DOHH2 (cell line): ENCODE data around the gene STARD4.

ENCODE experiments used
- H3F3A ChIP-seq: fragments of 200-600 bp; sonication (generic), shearing (Covaris generic); 2 replicates; pipeline ENCODE4 v1.6.0; 2016; ENCODE audit warnings: antibody characterized with exemption, mild to moderate bottlenecking; ENCODE audit not compliant: control insufficient read depth, insufficient read depth
- H3K27ac ChIP-seq: fragments of 200-600 bp; sonication (generic); 2 replicates; pipeline ENCODE4 v1.5.1; 2014; ENCODE audit warnings: low read depth, mild to moderate bottlenecking, low read length, moderate library complexity
- H3K27me3 ChIP-seq: fragments of 200-600 bp; sonication (generic); 2 replicates; pipeline ENCODE4 v1.6.1; 2014; ENCODE audit warnings: mild to moderate bottlenecking, low read length, mixed read lengths; ENCODE audit not compliant: control insufficient read depth
- H3K36me3 ChIP-seq: fragments of 200-600 bp; sonication (generic); 2 replicates; pipeline ENCODE4 v1.6.1; 2014; ENCODE audit warnings: mild to moderate bottlenecking, low read length, moderate library complexity, mixed read lengths; ENCODE audit not compliant: control insufficient read depth
- H3K4me1 ChIP-seq: fragments of 200-600 bp; sonication (generic); 2 replicates; pipeline ENCODE4 v1.6.1; 2014; ENCODE audit warnings: mild to moderate bottlenecking, low read length, mixed read lengths; ENCODE audit not compliant: control insufficient read depth
- H3K4me2 ChIP-seq: fragments of 200-600 bp; sonication (generic); 2 replicates; pipeline ENCODE4 v1.6.0; 2014; ENCODE audit warnings: mild to moderate bottlenecking, low read length, moderate library complexity
- H3K4me3 ChIP-seq: fragments of 200-600 bp; sonication (generic); 2 replicates; pipeline ENCODE4 v1.5.1; 2014; ENCODE audit warnings: mild to moderate bottlenecking, low read length, mixed read lengths
- H3K79me2 ChIP-seq: fragments of 200-600 bp; sonication (generic); 2 replicates; pipeline ENCODE4 v1.6.1; 2014; ENCODE audit warnings: mild to moderate bottlenecking, low read length, mixed read lengths; ENCODE audit not compliant: control insufficient read depth
- H3K9me2 ChIP-seq: fragments of 200-600 bp; sonication (generic); replicated peaks from 2 replicates; pipeline ENCODE4 v1.6.1; 2014; ENCODE audit warnings: mild to moderate bottlenecking, low read length, mixed read lengths; ENCODE audit not compliant: control insufficient read depth
- H3K9me3 ChIP-seq: fragments of 200-600 bp; sonication (generic); 2 replicates; pipeline ENCODE4 v1.6.1; 2014; ENCODE audit warnings: antibody characterized with exemption, low read length, mixed read lengths; ENCODE audit not compliant: control insufficient read depth, insufficient read depth
- H4K20me1 ChIP-seq: fragments of 200-600 bp; sonication (generic); 2 replicates; pipeline ENCODE4 v1.6.0; 2014; ENCODE audit warnings: low read depth, mild to moderate bottlenecking, antibody characterized with exemption, low read length, moderate library complexity; ENCODE audit not compliant: control insufficient read depth, insufficient read depth
- CTCF ChIP-seq: fragments of 200-600 bp; sonication (generic); IDR thresholded peaks from one replicate; pipeline ENCODE4 v1.5.1; 2014; ENCODE audit warnings: antibody characterized with exemption, mild to moderate bottlenecking, low read depth, low read length; ENCODE audit not compliant: poor library complexity, severe bottlenecking
- EZH2phosphoT487 ChIP-seq: fragments of 200-600 bp; sonication (generic); IDR thresholded peaks from 2 replicates; pipeline ENCODE4 v1.6.1; 2017; ENCODE audit warnings: borderline replicate concordance, mild to moderate bottlenecking, antibody characterized with exemption, low read length, moderate library complexity, mixed read lengths

STARD4 gene

DNA sequence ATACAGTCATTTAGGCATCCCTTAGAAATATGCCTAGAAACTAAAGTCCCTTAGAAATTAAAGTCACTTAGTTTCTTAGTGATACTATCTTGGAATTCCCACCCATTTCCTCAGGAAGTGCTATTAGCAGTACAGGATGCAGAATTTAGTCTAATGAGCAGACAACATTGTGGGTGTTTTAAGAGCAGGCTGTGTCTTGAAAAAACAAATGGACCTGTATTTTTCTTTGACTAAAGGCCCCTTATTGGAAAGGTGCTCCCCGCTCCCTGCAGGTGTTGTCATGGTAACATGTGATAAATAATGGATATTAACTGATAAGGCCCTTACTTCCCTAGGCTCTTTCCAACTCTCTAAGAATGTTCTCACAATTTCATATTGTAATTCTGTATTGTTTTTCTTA lies 38.8 kb upstream of the STARD4 start:
- Histone ChIP-seq H3K4me3 (no peak overlapping the region), H3K9me3 (no peaks in the 10 kb centered on the region), H3F3A (no peaks in the 10 kb centered on the region), H3K4me1 (peaks cover 8% of the 10 kb centered on the region; the same call in 1 of the 2 replicates), H4K20me1 (no peaks in the 10 kb centered on the region), H3K27me3 (peaks cover 4% of the 10 kb centered on the region; the same call in 1 of the 2 replicates), H3K9me2 (no peaks in the 10 kb centered on the region), H3K36me3 (no peaks in the 10 kb centered on the region), H3K27ac (no peak overlapping the region), H3K79me2 (no peaks in the 10 kb centered on the region), H3K4me2 (no peak overlapping the region)
- TF ChIP-seq CTCF = no peak
- no peak for TF ChIP-seq EZH2phosphoT487

GRCh38 chr5:111550282-111551020 lies 38.1 kb upstream of the STARD4 start:
- H3K27ac ChIP-seq = no peak overlapping the region
- H3K4me1 ChIP-seq = peaks cover 8% of the 10 kb centered on the region; the same call in 1 of the 2 replicates
- H3K36me3 ChIP-seq = no peaks in the 10 kb centered on the region
- no peak overlapping the region for H3K4me3 ChIP-seq
- TF ChIP-seq CTCF (peak; percentile 77), EZH2phosphoT487 (no peak)
- no peaks in the 10 kb centered on the region for H4K20me1 ChIP-seq
- no peaks in the 10 kb centered on the region for H3K79me2 ChIP-seq
- no peak overlapping the region for H3K4me2 ChIP-seq
- H3K9me2 ChIP-seq = no peaks in the 10 kb centered on the region
- no peaks in the 10 kb centered on the region for H3K9me3 ChIP-seq
- H3K27me3 ChIP-seq = peaks cover 4% of the 10 kb centered on the region; the same call in 1 of the 2 replicates
- no peaks in the 10 kb centered on the region for H3F3A ChIP-seq

DNA sequence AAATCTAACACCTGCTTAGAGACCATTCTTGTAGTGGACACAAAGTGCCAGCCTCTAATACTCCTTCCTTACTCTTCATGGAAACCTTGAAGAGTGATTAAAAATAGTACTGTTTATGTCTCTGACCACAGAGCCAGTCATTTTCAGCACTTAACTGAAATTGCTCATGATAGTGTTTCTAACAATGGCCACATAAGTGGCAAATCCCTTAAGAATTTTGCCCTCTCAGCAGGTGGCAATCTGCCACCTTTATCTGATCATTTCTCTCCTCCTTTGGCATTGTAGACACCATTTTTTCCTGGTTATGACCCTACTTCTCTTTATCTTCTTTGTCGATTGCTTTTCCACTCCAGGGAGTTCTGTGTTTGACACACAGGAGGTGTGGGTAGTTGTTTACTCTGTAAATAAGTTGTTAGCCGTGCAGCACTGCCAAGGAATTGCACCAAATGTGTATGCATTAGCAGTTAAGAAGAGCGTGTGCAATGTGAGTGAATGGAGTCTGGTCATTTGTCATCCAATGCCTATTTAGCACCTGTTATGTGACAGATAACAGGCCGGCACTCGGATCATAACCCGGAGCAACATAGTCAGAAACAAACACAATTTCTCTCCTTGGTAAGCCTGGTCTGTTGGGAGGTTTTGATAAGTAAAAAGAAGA lies 36.8 kb upstream of the STARD4 start:
- Histone ChIP-seq H3K27me3 (peaks cover 6% of the 10 kb centered on the region), H3K4me1 (peaks cover 8% of the 10 kb centered on the region; the same call in 1 of the 2 replicates), H3K79me2 (no peaks in the 10 kb centered on the region), H3K4me2 (no peak overlapping the region), H4K20me1 (no peaks in the 10 kb centered on the region), H3K36me3 (no peaks in the 10 kb centered on the region), H3K9me2 (no peaks in the 10 kb centered on the region), H3K27ac (no peak overlapping the region), H3K4me3 (no peak overlapping the region), H3F3A (no peaks in the 10 kb centered on the region), H3K9me3 (no peaks in the 10 kb centered on the region)
- TF ChIP-seq CTCF (no peak), EZH2phosphoT487 (no peak)
